ENCODE data around the gene AOPEP.

DNA sequence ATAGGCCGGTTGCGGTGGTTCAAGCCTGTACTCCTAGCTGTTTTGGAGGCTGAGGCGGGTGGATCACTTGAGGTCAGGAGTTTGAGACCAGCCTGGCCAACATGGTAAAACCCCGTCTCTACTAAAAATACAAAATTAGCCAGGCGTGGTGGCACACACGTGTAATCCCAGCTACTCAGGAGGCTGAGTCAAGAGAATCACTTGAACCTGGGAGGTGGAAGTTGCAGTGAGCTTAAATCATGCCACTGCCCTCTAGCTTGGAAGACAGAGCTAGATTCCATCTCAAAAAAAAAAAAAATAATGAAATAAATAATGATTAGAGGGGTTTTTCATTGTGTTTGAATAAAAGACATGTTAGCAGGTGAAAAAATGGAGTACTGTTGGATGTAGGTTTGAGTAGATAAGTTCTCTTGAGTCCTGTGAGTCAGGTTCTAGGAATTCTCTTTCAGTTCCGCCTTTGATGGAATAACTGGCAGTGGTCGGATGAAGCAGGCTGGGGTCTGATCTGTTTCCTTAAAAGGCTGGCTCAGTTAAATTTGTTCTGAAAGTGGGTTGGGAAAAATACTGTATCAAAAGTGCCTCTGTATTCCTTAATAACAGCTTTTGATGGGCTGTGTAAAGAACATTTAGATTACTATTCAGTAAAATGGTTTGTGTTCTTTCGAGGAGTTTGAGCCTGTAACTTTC is 73.2 kb downstream of the AOPEP start:
- no peak for TF ChIP-seq CTCF (IDR thresholded peaks at IDR 0.05)
- TF ChIP-seq EP300 (IDR thresholded peaks at IDR 0.05): no peak
- TF ChIP-seq POLR2A (IDR thresholded peaks at IDR 0.05): no peak
- peak; percentile 11 for TF ChIP-seq POLR2AphosphoS5 (IDR thresholded peaks at IDR 0.05)

Data from gastroesophageal sphincter (tissue), 3 donors.